ENCODE data around the gene CD99.

The CD99 gene

GRCh38 chrX:2785538-2785937, 94.4 kb downstream of the CD99 start:
- no peak for TF ChIP-seq CTCF (IDR thresholded peaks at IDR 0.05; ENCODE audit: insufficient read depth, missing control alignments)
- no peak for FAIRE-seq
- no peak for DNase-seq (ENCODE audit: insufficient read length, low spot score)

GRCh38 chrX:2788980-2789379, 97.9 kb downstream of the CD99 start:
- no peak for TF ChIP-seq CTCF (IDR thresholded peaks at IDR 0.05; ENCODE audit: insufficient read depth, missing control alignments)
- FAIRE-seq (no peak), DNase-seq (ENCODE audit: insufficient read length, low spot score) (no peak)

DNA sequence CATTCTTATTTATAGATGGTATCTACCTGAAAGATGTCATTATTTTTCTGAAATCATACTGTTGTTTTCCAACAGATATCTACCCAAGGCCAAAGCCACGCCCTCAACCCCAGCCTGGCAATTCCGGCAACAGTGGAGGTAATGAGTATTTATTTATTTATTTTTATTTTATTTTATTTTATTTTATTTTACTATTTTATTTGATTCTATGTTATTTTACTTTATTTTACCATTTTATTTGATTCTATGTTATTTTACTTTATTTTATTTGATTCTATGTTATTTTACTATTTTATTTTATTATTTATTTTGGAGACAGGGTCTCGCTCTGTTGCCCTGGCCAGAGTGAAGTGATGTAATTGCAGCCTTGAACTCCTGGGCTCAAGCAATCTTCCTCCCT, 98.5 kb downstream of the CD99 start:
- FAIRE-seq (no peak), DNase-seq (ENCODE audit: insufficient read length, low spot score) (no peak)
- TF ChIP-seq CTCF (IDR thresholded peaks at IDR 0.05; ENCODE audit: insufficient read depth, missing control alignments), result no peak

Measured in D721Med (cell line).